Measurements from ENCODE around the gene CAMK2B. TPM values are rescaled to one million over a fixed set of nuclear protein-coding genes. Genes with fewer than 3 reads are reported as not detected.

The CAMK2B gene
- total RNA-seq, 2 donors from 2014 or later, result 0.42 to 0.80 TPM

DNA sequence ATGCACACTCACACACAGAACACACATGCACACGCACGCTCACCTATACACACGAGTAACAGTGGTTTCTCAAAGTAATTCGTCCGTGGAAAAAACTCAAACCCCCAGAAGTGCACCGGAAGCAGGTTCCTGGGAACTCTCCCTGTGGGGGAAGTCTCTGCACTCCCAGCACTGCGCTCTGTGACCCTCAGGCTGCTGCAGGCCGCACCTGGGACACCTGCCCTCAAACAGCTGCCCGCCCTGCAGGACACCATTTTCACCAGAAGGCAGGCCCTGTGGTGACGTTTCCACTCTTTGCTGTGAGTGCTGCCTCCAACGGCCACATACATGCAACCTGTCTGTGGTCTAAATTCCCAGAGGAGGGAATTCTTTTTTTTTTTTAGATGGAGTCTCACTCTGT, 103.3 kb downstream of the CAMK2B start:
- no peak for DNase-seq
- Histone ChIP-seq H3K4me1 (no peaks in the 10 kb centered on the region), H3K27ac (no peak overlapping the region), H3K27me3 (no peaks in the 10 kb centered on the region), H3K9ac (ENCODE audit: low read depth in 2 of 2, low read length in 2 of 2) (no peak overlapping the region), H3K36me3 (no peaks in the 10 kb centered on the region), H3K4me3 (no peak overlapping the region), H3K9me3 (no peaks in the 10 kb centered on the region)
- intact Hi-C loops (cut with DNase I), result no loop called here
- TF ChIP-seq, protein P1, sequence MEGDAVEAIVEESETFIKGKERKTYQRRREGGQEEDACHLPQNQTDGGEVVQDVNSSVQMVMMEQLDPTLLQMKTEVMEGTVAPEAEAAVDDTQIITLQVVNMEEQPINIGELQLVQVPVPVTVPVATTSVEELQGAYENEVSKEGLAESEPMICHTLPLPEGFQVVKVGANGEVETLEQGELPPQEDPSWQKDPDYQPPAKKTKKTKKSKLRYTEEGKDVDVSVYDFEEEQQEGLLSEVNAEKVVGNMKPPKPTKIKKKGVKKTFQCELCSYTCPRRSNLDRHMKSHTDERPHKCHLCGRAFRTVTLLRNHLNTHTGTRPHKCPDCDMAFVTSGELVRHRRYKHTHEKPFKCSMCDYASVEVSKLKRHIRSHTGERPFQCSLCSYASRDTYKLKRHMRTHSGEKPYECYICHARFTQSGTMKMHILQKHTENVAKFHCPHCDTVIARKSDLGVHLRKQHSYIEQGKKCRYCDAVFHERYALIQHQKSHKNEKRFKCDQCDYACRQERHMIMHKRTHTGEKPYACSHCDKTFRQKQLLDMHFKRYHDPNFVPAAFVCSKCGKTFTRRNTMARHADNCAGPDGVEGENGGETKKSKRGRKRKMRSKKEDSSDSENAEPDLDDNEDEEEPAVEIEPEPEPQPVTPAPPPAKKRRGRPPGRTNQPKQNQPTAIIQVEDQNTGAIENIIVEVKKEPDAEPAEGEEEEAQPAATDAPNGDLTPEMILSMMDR (IDR thresholded peaks at IDR 0.05), result no peak

DNA sequence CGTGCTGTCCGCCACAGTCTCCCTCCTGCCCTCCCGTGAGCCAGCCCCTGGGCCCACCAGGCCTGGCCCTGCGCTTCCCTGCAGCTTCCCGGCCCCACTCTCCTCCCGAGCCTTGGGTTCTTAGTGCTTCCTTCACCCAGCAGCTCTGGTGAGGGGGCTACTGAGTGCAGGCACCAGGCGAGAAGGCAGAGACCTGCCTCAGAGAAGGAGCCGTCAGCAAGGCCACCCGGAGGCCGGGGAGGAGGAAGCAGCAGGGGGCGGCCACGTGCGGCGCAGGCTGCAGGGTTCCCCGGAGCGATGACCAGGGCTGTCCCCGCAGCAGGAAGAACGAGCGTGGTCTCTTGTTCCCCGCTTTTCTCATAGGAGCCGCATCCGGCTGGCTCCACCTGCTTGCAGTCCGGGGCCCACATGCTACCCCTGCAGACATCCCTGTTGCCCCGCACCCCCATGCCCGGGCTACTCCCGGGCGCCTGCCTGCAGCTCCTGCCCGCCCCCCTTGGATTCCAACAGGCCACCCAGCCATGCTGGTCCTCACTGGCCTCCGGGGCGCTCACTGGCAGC, 104.1 kb downstream of the CAMK2B start:
- intact Hi-C loops (cut with DNase I), result no loop called here
- Histone ChIP-seq H3K4me1 (no peaks in the 10 kb centered on the region), H3K9ac (ENCODE audit: low read depth in 2 of 2, low read length in 2 of 2) (no peak overlapping the region), H3K9me3 (no peaks in the 10 kb centered on the region), H3K36me3 (no peaks in the 10 kb centered on the region), H3K27me3 (no peaks in the 10 kb centered on the region), H3K27ac (no peak overlapping the region), H3K4me3 (no peak overlapping the region)
- DNase-seq, result no peak
- TF ChIP-seq, protein P1 (IDR thresholded peaks at IDR 0.05), result no peak

DNA sequence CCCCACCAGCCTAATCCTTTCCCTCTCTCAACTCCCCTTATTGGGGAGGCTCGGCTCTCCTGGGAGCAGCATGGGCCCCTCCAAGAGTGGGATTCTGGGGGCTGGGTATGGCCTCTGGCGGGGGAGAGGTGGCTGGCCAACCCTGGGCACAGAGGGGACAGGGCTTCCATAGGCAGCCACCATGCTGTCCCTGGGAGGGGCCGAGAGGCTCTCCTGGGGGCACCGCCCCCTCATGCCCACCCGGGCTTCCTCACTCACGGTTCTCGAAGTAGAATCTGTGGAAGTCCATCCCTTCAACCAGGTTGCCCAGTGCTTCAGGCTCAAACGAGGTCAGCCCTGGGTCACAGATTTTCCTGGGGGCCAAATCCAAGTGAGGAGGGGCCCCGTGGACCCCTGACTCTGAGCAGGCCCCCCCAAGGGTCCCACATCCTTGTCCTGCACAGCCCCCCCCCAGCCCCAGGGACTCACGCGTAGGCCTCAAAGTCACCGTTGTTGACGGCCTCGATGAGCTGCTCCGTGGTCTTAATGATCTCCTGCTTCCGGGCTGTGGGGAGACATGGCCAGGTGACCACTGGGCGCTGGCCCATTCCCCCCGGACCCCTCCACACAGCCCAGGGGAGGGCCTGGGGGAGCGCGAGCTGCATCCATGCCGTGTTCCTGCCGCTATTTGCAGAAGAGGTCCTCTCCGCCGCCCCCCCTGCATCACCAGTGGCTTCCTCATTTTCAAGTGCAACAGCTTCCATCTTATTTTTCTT, 104.9 kb downstream of the CAMK2B start:
- Histone ChIP-seq H3K36me3 (no peaks in the 10 kb centered on the region), H3K9ac (ENCODE audit: low read depth in 2 of 2, low read length in 2 of 2) (no peak overlapping the region), H3K4me3 (no peak overlapping the region), H3K27ac (no peak overlapping the region), H3K9me3 (no peaks in the 10 kb centered on the region), H3K4me1 (no peaks in the 10 kb centered on the region), H3K27me3 (no peaks in the 10 kb centered on the region)
- DNase-seq, result no peak
- intact Hi-C loops (cut with DNase I), result no loop called here
- TF ChIP-seq, protein P1 (IDR thresholded peaks at IDR 0.05), result no peak

DNA sequence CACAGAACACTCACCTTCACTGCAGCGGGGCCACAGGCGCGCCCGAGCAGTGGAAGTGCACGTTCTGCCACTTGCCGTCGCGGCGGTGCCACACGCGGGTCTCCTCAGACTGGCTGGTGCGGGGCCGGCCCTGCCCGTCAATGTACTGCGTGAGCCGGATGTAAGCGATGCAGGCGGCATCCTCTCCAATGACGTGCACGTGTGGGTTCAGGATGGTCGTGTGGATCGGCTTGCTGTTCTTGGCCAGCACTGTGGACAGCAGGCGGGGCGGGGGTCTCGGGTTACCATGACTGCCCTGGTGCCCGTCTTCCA, 105.4 kb downstream of the CAMK2B start:
- TF ChIP-seq, protein P1 (IDR thresholded peaks at IDR 0.05), result no peak
- intact Hi-C loops (cut with DNase I), result no loop called here
- Histone ChIP-seq H3K27me3 (no peaks in the 10 kb centered on the region), H3K4me3 (no peak overlapping the region), H3K4me1 (no peaks in the 10 kb centered on the region), H3K27ac (no peak overlapping the region), H3K9ac (ENCODE audit: low read depth in 2 of 2, low read length in 2 of 2) (no peak overlapping the region), H3K9me3 (no peaks in the 10 kb centered on the region), H3K36me3 (no peaks in the 10 kb centered on the region)
- DNase-seq, result no peak

DNA sequence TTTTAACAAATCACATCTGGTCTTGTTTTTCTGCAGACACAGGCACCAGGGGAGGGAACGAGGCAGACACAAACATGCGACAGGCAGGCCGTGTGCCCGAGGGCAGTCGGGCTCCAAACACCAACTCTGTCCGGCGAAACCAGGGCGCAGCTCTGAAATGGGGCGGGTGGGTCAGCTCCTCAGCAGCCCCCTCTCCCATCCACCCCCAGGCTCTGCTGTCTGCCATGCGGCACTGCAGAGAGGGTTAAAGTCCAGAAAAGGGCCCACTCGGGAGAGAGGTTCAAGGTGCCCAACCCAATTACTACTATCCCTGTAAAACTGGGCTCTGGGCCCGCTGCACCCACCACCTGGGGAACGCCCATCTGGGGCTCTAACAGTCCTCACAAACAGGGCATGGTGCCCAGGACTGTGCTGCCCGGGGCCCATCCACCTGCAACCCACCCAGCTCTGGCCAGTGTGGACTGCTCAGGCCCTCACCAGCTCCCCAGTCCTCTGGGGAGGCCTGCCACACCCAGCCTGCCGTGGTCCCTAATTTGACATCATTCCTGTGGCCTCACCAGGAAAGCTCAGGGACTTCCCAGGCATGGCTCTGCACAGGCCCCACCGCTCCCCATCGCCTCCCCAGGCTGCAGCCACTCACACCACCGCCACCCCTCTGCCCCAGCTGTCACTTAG, 105.9 kb downstream of the CAMK2B start:
- TF ChIP-seq, protein P1 (IDR thresholded peaks at IDR 0.05), result no peak
- intact Hi-C loops (cut with DNase I), result no loop called here
- Histone ChIP-seq H3K36me3 (no peaks in the 10 kb centered on the region), H3K9me3 (no peaks in the 10 kb centered on the region), H3K9ac (ENCODE audit: low read depth in 2 of 2, low read length in 2 of 2) (no peak overlapping the region), H3K4me3 (no peak overlapping the region), H3K4me1 (no peaks in the 10 kb centered on the region), H3K27me3 (no peaks in the 10 kb centered on the region), H3K27ac (no peak overlapping the region)
- DNase-seq, result no peak
